A673 (cell line): ENCODE measurements around the gene GUCY1B1.

Experiments
- EZH2 ChIP-seq: fragments of 200-600 bp; sonication (generic); IDR thresholded peaks from 2 replicates; pipeline ENCODE4 v1.6.1; 2017; ENCODE audit warnings: borderline replicate concordance, low read depth, mild to moderate bottlenecking, mixed read lengths, antibody characterized with exemption, low read length; ENCODE audit not compliant: poor library complexity, severe bottlenecking
- TF ChIP-seq, protein P1 (sequence below): fragments of 300-800, 200-600 bp; sonication (generic); conservative IDR thresholded peaks from 2 replicates; pipeline ENCODE4 v1.5.1; 2017; ENCODE audit warnings: low read depth, mild to moderate bottlenecking, antibody characterized with exemption, low read length, moderate library complexity, mixed read lengths

DNA sequence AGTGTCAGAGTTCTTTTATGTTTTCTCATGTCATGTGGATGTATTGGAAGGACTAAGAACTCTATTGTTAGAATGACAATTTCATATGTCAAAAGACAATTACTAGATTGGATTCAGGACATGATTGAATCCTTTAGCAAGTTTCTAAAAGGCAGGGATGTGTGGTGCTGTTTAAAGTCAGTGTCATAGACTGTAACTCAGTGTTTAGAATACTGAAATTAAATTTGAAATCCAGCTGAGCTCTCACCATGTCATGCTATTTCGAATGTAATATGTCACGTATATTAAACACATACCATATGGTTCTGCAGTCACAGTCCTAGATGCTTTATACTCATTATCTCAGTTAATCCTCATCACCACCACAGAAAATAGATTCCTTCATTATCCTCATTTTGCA, 7.8 kb downstream of the GUCY1B1 start:
- TF ChIP-seq, protein P1, sequence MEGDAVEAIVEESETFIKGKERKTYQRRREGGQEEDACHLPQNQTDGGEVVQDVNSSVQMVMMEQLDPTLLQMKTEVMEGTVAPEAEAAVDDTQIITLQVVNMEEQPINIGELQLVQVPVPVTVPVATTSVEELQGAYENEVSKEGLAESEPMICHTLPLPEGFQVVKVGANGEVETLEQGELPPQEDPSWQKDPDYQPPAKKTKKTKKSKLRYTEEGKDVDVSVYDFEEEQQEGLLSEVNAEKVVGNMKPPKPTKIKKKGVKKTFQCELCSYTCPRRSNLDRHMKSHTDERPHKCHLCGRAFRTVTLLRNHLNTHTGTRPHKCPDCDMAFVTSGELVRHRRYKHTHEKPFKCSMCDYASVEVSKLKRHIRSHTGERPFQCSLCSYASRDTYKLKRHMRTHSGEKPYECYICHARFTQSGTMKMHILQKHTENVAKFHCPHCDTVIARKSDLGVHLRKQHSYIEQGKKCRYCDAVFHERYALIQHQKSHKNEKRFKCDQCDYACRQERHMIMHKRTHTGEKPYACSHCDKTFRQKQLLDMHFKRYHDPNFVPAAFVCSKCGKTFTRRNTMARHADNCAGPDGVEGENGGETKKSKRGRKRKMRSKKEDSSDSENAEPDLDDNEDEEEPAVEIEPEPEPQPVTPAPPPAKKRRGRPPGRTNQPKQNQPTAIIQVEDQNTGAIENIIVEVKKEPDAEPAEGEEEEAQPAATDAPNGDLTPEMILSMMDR = no peak
- TF ChIP-seq EZH2 = no peak
